PFSK-1 (cell line): Measurements from ENCODE around the gene EYA3.

Experiments
- FOXP2 ChIP-seq: optimal IDR thresholded peaks from 2 replicates; pipeline ENCODE3; 2011; ENCODE audit warnings: borderline replicate concordance, control low read depth, inconsistent platforms; ENCODE audit not compliant: insufficient read depth; ENCODE audit errors: extremely low read length, extremely low read depth
- POLR2AphosphoS5 ChIP-seq: IDR thresholded peaks from 2 replicates; pipeline ENCODE4 v1.6.1; 2012; ENCODE audit warnings: low read depth, mild to moderate bottlenecking, control low read depth, low read length, moderate library complexity
- SIN3A ChIP-seq: IDR thresholded peaks from 2 replicates; pipeline ENCODE4 v1.6.1; 2012; ENCODE audit warnings: mild to moderate bottlenecking, low read length, moderate library complexity, borderline replicate concordance; ENCODE audit not compliant: insufficient read depth
- TAF1 ChIP-seq: IDR thresholded peaks from 2 replicates; pipeline ENCODE4 v1.6.1; 2012; ENCODE audit warnings: low read length, control low read depth, borderline replicate concordance; ENCODE audit not compliant: insufficient read depth
- TF ChIP-seq, protein P1 (sequence below), 2 experiments: IDR thresholded peaks; 2 replicates each; pipeline versions ENCODE4 v1.6.1 to v1.8.0; 2011 to 2012; ENCODE audit warnings: low read depth in 2 of 2, low read length in 2 of 2, control low read depth in 1 of 2, inconsistent platforms in 1 of 2, mild to moderate bottlenecking in 1 of 2, moderate library complexity in 1 of 2; ENCODE audit not compliant: insufficient read depth in 1 of 2

DNA sequence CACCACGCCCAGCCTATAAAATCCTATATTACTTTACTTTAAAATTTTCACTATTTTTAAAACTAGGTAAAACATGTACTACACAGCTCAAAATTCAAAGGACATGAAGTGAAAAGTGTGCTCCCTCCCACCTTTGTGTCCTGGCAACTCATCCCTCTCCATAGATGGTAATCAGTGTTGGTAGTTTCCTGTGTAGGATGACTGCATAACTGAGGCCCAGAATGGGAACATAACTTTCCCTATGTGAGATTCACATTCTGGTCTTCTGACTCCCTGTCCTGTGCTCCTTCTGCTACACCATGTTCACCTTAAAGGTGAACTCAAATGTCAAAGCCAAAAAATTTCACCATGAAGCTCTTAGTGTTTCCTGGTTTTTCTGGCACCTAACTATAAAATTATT is 89.4 kb downstream of the EYA3 start:
- TF ChIP-seq, protein P1, sequence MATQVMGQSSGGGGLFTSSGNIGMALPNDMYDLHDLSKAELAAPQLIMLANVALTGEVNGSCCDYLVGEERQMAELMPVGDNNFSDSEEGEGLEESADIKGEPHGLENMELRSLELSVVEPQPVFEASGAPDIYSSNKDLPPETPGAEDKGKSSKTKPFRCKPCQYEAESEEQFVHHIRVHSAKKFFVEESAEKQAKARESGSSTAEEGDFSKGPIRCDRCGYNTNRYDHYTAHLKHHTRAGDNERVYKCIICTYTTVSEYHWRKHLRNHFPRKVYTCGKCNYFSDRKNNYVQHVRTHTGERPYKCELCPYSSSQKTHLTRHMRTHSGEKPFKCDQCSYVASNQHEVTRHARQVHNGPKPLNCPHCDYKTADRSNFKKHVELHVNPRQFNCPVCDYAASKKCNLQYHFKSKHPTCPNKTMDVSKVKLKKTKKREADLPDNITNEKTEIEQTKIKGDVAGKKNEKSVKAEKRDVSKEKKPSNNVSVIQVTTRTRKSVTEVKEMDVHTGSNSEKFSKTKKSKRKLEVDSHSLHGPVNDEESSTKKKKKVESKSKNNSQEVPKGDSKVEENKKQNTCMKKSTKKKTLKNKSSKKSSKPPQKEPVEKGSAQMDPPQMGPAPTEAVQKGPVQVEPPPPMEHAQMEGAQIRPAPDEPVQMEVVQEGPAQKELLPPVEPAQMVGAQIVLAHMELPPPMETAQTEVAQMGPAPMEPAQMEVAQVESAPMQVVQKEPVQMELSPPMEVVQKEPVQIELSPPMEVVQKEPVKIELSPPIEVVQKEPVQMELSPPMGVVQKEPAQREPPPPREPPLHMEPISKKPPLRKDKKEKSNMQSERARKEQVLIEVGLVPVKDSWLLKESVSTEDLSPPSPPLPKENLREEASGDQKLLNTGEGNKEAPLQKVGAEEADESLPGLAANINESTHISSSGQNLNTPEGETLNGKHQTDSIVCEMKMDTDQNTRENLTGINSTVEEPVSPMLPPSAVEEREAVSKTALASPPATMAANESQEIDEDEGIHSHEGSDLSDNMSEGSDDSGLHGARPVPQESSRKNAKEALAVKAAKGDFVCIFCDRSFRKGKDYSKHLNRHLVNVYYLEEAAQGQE (IDR thresholded peaks at IDR 0.05; ENCODE audit: insufficient read depth in 1 of 2, low read depth in 2 of 2, low read length in 2 of 2): no peak
- TF ChIP-seq POLR2AphosphoS5 (no peak), SIN3A (no peak), TAF1 (no peak), FOXP2 (no peak)
